Right lobe of liver (tissue), 6 donors: Measurements from ENCODE around the gene ZNF592. TPM values are rescaled to one million over a fixed set of nuclear protein-coding genes. Genes with fewer than 3 reads are reported as not detected.

ENCODE experiments used
- ATAC-seq, 4 donors: fragments of 200-7000 bp; cut with Tn5 transposase; one replicate each; pipeline ENCODE4 v1.9.1; 2020; ENCODE audit warnings: mild to moderate bottlenecking in 4 of 4, moderate library complexity in 4 of 4
- DNase-seq, 3 donors: peaks; one replicate each; pipeline ENCODE4 v3.0.0-alpha.2; 2020
- H3K27ac ChIP-seq, 3 donors: fragments of 200-600 bp; one replicate each; pipeline ENCODE4 v1.8.0; 2022
- H3K27me3 ChIP-seq, 2 donors: fragments of 200-600 bp; one replicate each; pipeline ENCODE4 v1.8.0; 2022
- H3K36me3 ChIP-seq, 4 donors: fragments of 200-600 bp; sonication (generic) in 1 of 4; one replicate each; pipeline versions ENCODE4 v1.5.1 to v1.8.0; 2017 to 2022; ENCODE audit warnings: control low read depth in 1 of 4
- H3K4me1 ChIP-seq, 4 donors: fragments of 200-600 bp; sonication (generic) in 1 of 4; one replicate each; pipeline versions ENCODE4 v1.5.1 to v1.8.0; 2017 to 2022; ENCODE audit warnings: control low read depth in 1 of 4
- H3K4me3 ChIP-seq, 3 donors: fragments of 200-600 bp; one replicate each; pipeline ENCODE4 v1.8.0; 2022
- H3K9me3 ChIP-seq, 4 donors: fragments of 200-600 bp; sonication (generic) in 1 of 4; one replicate each; pipeline versions ENCODE4 v1.5.1 to v1.8.0; 2017 to 2022; ENCODE audit warnings: control low read depth in 1 of 4
- POLR2A ChIP-seq: fragments of 450-650 bp; IDR thresholded peaks from one replicate; pipeline ENCODE4 v1.6.1; 2017; ENCODE audit warnings: antibody characterized with exemption, mild to moderate bottlenecking
- WGBS: methylation state at CpG from one replicate; pipeline ENCODE4 v1.1.6; 2018; ENCODE audit warnings: low coverage, low lambda C conversion rate; ENCODE audit not compliant: insufficient coverage; ENCODE audit errors: missing lambda C conversion rate; 5-methylcytosine and 5-hydroxymethylcytosine counted together
- intact Hi-C, 2 donors: fragments of 100-400 bp; cut with DNase I; formaldehyde crosslinking; loops; one replicate each; pipeline versions ENCODE4 v1.11.2 to v1.14.1; 2022
- small RNA-seq, 2 experiments: library from RNA; depleted of rRNA; stranded (forward); fragments of <200 nt; gene quantifications; one replicate each; pipeline ENCODE3, GENCODE V24; 2016
- total RNA-seq, 6 experiments: library from RNA; depleted of rRNA in 2 of 6; stranded (reverse); fragments of >200 nt in 2 of 6; fragmentation: NEBNext Ultra II Directional in 3 of 6; extraction: Animal tissue kit (Norgen Biotek cat#: 25700) in 3 of 6; gene quantifications; one replicate each; pipeline versions ENCODE4 v1.1.0 to v1.2.4, GENCODE V29; 2016 to 2023
- TF ChIP-seq, protein P1 (sequence below), 4 donors: fragments of 200-600 bp in 3 of 4; fragments of 450-650 bp in 1 of 4; IDR thresholded peaks; one replicate each; pipeline versions ENCODE4 v1.5.1 to v1.8.0; 2016 to 2022; ENCODE audit warnings: antibody characterized with exemption in 4 of 4, mild to moderate bottlenecking in 2 of 4
- donor health status: DM: no; HTN: yes; CAD: no.
- donor health status: DM: no; HTN: no; CAD: no.
- donor health status: DM: no; HTN: no; CAD: no.
- donor health status: DM: no; HTN: yes; CAD: no.
- donor health status: DM: no; HTN: yes; CAD: no.

ZNF592 gene
- total RNA-seq, 6 experiments from 2014 or later: 10.8 to 13.2 (median 12.1) TPM

DNA sequence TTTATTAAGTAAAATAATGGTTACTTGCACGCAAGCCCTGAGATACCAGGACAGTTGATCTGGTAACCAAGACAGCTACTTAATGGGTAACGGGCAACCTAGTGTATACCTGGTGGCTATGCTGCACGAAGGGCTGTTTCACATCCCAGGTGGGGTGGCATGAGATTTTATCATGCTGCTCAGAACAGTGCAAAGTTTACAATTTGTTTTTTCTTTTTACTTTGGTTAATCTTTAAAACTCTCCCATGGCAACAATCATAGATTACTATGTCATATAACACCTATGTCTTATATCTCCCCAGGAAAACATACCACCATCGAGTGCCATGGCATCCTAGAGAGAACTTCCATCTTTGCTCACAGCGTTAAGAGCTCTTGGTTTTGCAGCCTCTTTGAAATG is 103.8 kb downstream of the ZNF592 start:
- Histone ChIP-seq H3K4me3 (no peak overlapping the region), H3K27me3 (no peaks in the 10 kb centered on the region), H3K9me3 (no peaks in the 10 kb centered on the region), H3K27ac (no peak overlapping the region), H3K36me3 (no peaks in the 10 kb centered on the region), H3K4me1 (peaks cover 0 to 6% (median 0%) of the 10 kb centered on the region in 4 donors)
- intact Hi-C loops: no loop called here
- TF ChIP-seq, protein P1, sequence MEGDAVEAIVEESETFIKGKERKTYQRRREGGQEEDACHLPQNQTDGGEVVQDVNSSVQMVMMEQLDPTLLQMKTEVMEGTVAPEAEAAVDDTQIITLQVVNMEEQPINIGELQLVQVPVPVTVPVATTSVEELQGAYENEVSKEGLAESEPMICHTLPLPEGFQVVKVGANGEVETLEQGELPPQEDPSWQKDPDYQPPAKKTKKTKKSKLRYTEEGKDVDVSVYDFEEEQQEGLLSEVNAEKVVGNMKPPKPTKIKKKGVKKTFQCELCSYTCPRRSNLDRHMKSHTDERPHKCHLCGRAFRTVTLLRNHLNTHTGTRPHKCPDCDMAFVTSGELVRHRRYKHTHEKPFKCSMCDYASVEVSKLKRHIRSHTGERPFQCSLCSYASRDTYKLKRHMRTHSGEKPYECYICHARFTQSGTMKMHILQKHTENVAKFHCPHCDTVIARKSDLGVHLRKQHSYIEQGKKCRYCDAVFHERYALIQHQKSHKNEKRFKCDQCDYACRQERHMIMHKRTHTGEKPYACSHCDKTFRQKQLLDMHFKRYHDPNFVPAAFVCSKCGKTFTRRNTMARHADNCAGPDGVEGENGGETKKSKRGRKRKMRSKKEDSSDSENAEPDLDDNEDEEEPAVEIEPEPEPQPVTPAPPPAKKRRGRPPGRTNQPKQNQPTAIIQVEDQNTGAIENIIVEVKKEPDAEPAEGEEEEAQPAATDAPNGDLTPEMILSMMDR (IDR thresholded peaks at IDR 0.05): no peak
- no peak for TF ChIP-seq POLR2A
- peak in 3 of 4 donors; percentile 39 to 54 (median 50) for ATAC-seq
- DNase-seq: no peak
- 84% methylated on average over 3 of the region's 5 CpGs for WGBS

DNA sequence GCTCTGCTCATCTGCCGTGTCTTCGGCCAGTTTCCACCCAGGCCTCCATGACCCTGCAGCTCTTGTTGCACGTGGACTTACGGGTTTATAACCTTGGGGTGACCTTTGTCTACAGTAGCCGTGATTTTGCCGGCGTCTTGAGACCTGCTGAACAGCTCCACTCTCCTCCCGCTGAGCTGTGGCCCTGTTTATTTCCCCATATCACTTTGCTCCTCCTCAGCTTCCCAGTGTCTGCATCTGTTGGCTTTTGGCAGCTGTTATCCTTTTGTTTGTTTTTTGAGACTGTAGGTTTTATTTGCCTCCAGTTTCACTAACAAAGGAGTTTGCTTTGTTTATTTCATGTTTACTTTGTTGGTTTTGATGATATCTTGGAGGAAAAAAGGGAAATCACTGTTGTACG is 106.7 kb downstream of the ZNF592 start:
- WGBS: 69% methylated on average over 9 of the region's 9 CpGs
- Histone ChIP-seq H3K27me3 (no peaks in the 10 kb centered on the region), H3K9me3 (no peaks in the 10 kb centered on the region), H3K27ac (no peak overlapping the region), H3K36me3 (no peaks in the 10 kb centered on the region), H3K4me3 (no peak overlapping the region), H3K4me1 (peaks cover 0 to 6% (median 0%) of the 10 kb centered on the region in 4 donors)
- TF ChIP-seq, protein P1 (IDR thresholded peaks at IDR 0.05): no peak
- no peak for TF ChIP-seq POLR2A
- intact Hi-C loops: no loop called here
- DNase-seq (no peak), ATAC-seq (peak in 2 of 4 donors; percentile 23 to 48)

DNA sequence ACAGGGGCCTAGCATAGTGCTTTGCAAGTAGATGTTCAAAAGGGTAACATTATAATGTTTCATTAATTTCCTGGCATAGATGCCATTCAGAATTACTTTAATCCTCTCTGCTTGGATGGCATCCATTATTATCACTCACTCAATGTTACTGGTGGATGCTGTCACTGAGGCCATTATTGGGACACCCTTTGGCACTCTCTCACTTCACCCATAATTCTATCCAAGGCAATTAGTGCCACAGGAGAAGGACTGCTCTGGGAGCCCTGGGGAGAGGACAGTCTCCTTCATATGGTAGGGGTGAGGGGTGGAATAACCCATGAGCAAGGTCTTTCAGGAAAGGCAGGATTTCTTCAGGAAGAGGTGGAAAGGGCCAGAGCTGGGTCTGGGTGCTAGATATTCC is 107.4 kb downstream of the ZNF592 start:
- Histone ChIP-seq H3K27ac (no peak overlapping the region), H3K4me3 (no peak overlapping the region), H3K4me1 (peaks cover 0 to 6% (median 0%) of the 10 kb centered on the region in 4 donors), H3K36me3 (no peaks in the 10 kb centered on the region), H3K27me3 (no peaks in the 10 kb centered on the region), H3K9me3 (no peaks in the 10 kb centered on the region)
- no peak for ATAC-seq
- no peak for TF ChIP-seq POLR2A
- TF ChIP-seq, protein P1 (IDR thresholded peaks at IDR 0.05): no peak
- intact Hi-C loops: no loop called here
- DNase-seq: no peak

Small RNAs within 50 kb of the gene (small RNA-seq; reads per million reads assigned to genes)
- gene RF00402: 0 reads per million in 2 experiments

Other genes with a start within 250 kb of the ZNF592 start
- 1 to 10 TPM; 4.5 to 8.7 (median 6.8) TPM for gene ZSCAN2, start 147.6 kb upstream of the ZNF592 start, total RNA-seq
- 10 to 100 TPM in 1 of 6 experiments, 1 to 10 TPM in 5; 6.3 to 11.1 (median 8.1) TPM for gene WDR73, start 94.3 kb upstream of the ZNF592 start, total RNA-seq
- gene NMB, start 90.4 kb upstream of the ZNF592 start, total RNA-seq: 1 to 10 TPM in 4 of 6 experiments, under 1 TPM in 2; 0.76 to 3.8 (median 1.7) TPM
- gene SEC11A, start 32.5 kb upstream of the ZNF592 start, total RNA-seq: 10 to 100 TPM; 58.7 to 71.5 (median 65.3) TPM
- 10 to 100 TPM in 1 of 6 experiments, 1 to 10 TPM in 5; 1.3 to 12.5 (median 5.5) TPM for gene ALPK3, start 68.8 kb downstream of the ZNF592 start, total RNA-seq
- 10 to 100 TPM; 33.2 to 75.4 (median 49.9) TPM for gene SLC28A1, start 136.1 kb downstream of the ZNF592 start, total RNA-seq
- gene PDE8A, start 233.3 kb downstream of the ZNF592 start, total RNA-seq: 10 to 100 TPM; 32.7 to 40.5 (median 37.4) TPM